ENCODE measurements around the gene FETUB. TPM values are rescaled to one million over a fixed set of nuclear protein-coding genes. Genes with fewer than 3 reads are reported as not detected.

The FETUB gene
- total RNA-seq, 2 experiments from 2014 or later = not detected

GRCh38 chr3:186679151-186679550 is 39.0 kb downstream of the FETUB start:
- H3K4me1 ChIP-seq (ENCODE audit: insufficient read depth, low read length, poor library complexity, severe bottlenecking) = no peaks in the 10 kb centered on the region
- no peak overlapping the region for H3K4me2 ChIP-seq (ENCODE audit: low read length)
- H3K79me2 ChIP-seq (ENCODE audit: insufficient read depth, low read depth, low read length) = no peaks in the 10 kb centered on the region
- BruUV-seq (replicated peaks) = no TSS peak
- no peak for DNase-seq (ENCODE audit: low spot score)
- intact Hi-C loops (cut with micrococcal nuclease; ENCODE audit: unreplicated experiment) = no loop called here
- no peaks in the 10 kb centered on the region for H3K9me2 ChIP-seq (ENCODE audit: insufficient read depth, low read length)
- H3K36me3 ChIP-seq (ENCODE audit: insufficient read depth, low read length) = no peaks in the 10 kb centered on the region
- H3K27ac ChIP-seq (ENCODE audit: low read depth, low read length, poor library complexity, severe bottlenecking) = no peak overlapping the region
- H3K4me3 ChIP-seq (ENCODE audit: low read depth, low read length, poor library complexity, severe bottlenecking) = no peak overlapping the region
- no peaks in the 10 kb centered on the region for H3K9me3 ChIP-seq (ENCODE audit: low read length)
- no peaks in the 10 kb centered on the region for H4K20me1 ChIP-seq (ENCODE audit: insufficient read depth, low read length)
- ChIA-PET POLR2A (no interaction called here), CTCF (ENCODE audit: unreplicated experiment) (no interaction called here)
- TF ChIP-seq CTCF (conservative IDR thresholded peaks at IDR 0.05; ENCODE audit: low read length) (no peak), EZH2phosphoT487 (IDR thresholded peaks at IDR 0.05; ENCODE audit: borderline replicate concordance, low read depth, low read length) (no peak)
- no peak overlapping the region for H2AFZ ChIP-seq (ENCODE audit: low read length)

- Histone ChIP-seq H3K4me1 (ENCODE audit: insufficient read depth, low read length, poor library complexity, severe bottlenecking) (no peaks in the 10 kb centered on the region), H3K79me2 (ENCODE audit: insufficient read depth, low read depth, low read length) (no peaks in the 10 kb centered on the region), H2AFZ (ENCODE audit: low read length) (no peak overlapping the region), H3K9me3 (ENCODE audit: low read length) (0 out of 2 replicates have a peak, but pooled peaks cover 5% of the 10 kb centered on the region), H3K4me3 (ENCODE audit: low read depth, low read length, poor library complexity, severe bottlenecking) (no peak overlapping the region), H3K9me2 (ENCODE audit: insufficient read depth, low read length) (no peaks in the 10 kb centered on the region), H3K4me2 (ENCODE audit: low read length) (no peak overlapping the region), H3K36me3 (ENCODE audit: insufficient read depth, low read length) (no peaks in the 10 kb centered on the region), H4K20me1 (ENCODE audit: insufficient read depth, low read length) (no peaks in the 10 kb centered on the region), H3K27ac (ENCODE audit: low read depth, low read length, poor library complexity, severe bottlenecking) (no peak overlapping the region)
- ChIA-PET CTCF (ENCODE audit: unreplicated experiment) (no interaction called here), POLR2A (interaction anchor here (0.7 kb wide), 1 partner anchor 195 kb away, joined by 3 read pairs; no protein-coding TSS in a partner anchor)
- TF ChIP-seq EZH2phosphoT487 (IDR thresholded peaks at IDR 0.05; ENCODE audit: borderline replicate concordance, low read depth, low read length) (no peak), CTCF (conservative IDR thresholded peaks at IDR 0.05; ENCODE audit: low read length) (no peak)
- no TSS peak for BruUV-seq (replicated peaks)
- intact Hi-C loops (cut with micrococcal nuclease; ENCODE audit: unreplicated experiment) = no loop called here
- DNase-seq (ENCODE audit: low spot score) = no peak
Measured at GRCh38 chr3:186680869-186681268, 40.7 kb downstream of the FETUB start.

- DNase-seq (ENCODE audit: low spot score) = no peak
- Histone ChIP-seq H3K4me2 (ENCODE audit: low read length) (no peak overlapping the region), H3K4me1 (ENCODE audit: insufficient read depth, low read length, poor library complexity, severe bottlenecking) (no peaks in the 10 kb centered on the region), H3K27ac (ENCODE audit: low read depth, low read length, poor library complexity, severe bottlenecking) (no peak overlapping the region), H4K20me1 (ENCODE audit: insufficient read depth, low read length) (no peaks in the 10 kb centered on the region), H3K36me3 (ENCODE audit: insufficient read depth, low read length) (no peaks in the 10 kb centered on the region), H3K9me2 (ENCODE audit: insufficient read depth, low read length) (no peaks in the 10 kb centered on the region), H3K79me2 (ENCODE audit: insufficient read depth, low read depth, low read length) (no peaks in the 10 kb centered on the region), H3K9me3 (ENCODE audit: low read length) (0 out of 2 replicates have a peak, but pooled peaks cover 9% of the 10 kb centered on the region), H2AFZ (ENCODE audit: low read length) (no peak overlapping the region), H3K4me3 (ENCODE audit: low read depth, low read length, poor library complexity, severe bottlenecking) (no peak overlapping the region)
- ChIA-PET POLR2A (no interaction called here), CTCF (ENCODE audit: unreplicated experiment) (no interaction called here)
- TF ChIP-seq EZH2phosphoT487 (IDR thresholded peaks at IDR 0.05; ENCODE audit: borderline replicate concordance, low read depth, low read length) (no peak), CTCF (conservative IDR thresholded peaks at IDR 0.05; ENCODE audit: low read length) (no peak)
- BruUV-seq (replicated peaks) = no TSS peak
- intact Hi-C loops (cut with micrococcal nuclease; ENCODE audit: unreplicated experiment) = no loop called here
Measured at GRCh38 chr3:186682812-186683211, 42.6 kb downstream of the FETUB start.

All from OCI-LY7 (cell line).